HUES64 (cell line): ENCODE results near the gene RNASET2.

Source experiments
- H3K27ac ChIP-seq: 2 replicates; pipeline ENCODE4 v1.7.0; 2013; ENCODE audit warnings: low read depth, low read length, inconsistent platforms
- H3K27me3 ChIP-seq: 2 replicates; pipeline ENCODE4 v1.6.1; 2013; ENCODE audit warnings: mild to moderate bottlenecking, low read length; ENCODE audit not compliant: insufficient read depth
- H3K36me3 ChIP-seq: 2 replicates; pipeline ENCODE4 v1.6.1; 2013; ENCODE audit warnings: mild to moderate bottlenecking, low read length; ENCODE audit not compliant: insufficient read depth
- H3K4me1 ChIP-seq: 2 replicates; pipeline ENCODE4 v1.6.1; 2013; ENCODE audit warnings: mild to moderate bottlenecking, low read length, moderate library complexity; ENCODE audit not compliant: insufficient read depth
- H3K4me3 ChIP-seq: 2 replicates; pipeline ENCODE4 v1.5.1; 2013; ENCODE audit warnings: mild to moderate bottlenecking, low read length, moderate library complexity
- H3K9ac ChIP-seq: 2 replicates; pipeline ENCODE4 v1.6.1; 2013; ENCODE audit warnings: mild to moderate bottlenecking, low read depth, low read length
- H3K9me3 ChIP-seq: 2 replicates; pipeline ENCODE4 v1.6.1; 2013; ENCODE audit warnings: low read depth, low read length; ENCODE audit not compliant: insufficient read depth
- WGBS: fragments of 150-250, 120-280 bp; methylation state at CpG from one replicate; pipeline ENCODE4 v1.1.7; 2013; ENCODE audit warnings: missing lambda C conversion rate; 5-methylcytosine and 5-hydroxymethylcytosine counted together

The RNASET2 gene

GRCh38 chr6:166988674-166989201, 32.4 kb upstream of the RNASET2 start:
- WGBS, result 61% methylated on average over 2 of the region's 3 CpGs
- Histone ChIP-seq H3K9ac (no peak overlapping the region), H3K27ac (no peak overlapping the region), H3K4me3 (no peak overlapping the region), H3K27me3 (no peaks in the 10 kb centered on the region), H3K4me1 (peaks cover 24% of the 10 kb centered on the region), H3K9me3 (no peaks in the 10 kb centered on the region), H3K36me3 (peaks cover 19% of the 10 kb centered on the region)

- H3K27me3 ChIP-seq, result no peaks in the 10 kb centered on the region
- peaks cover 17% of the 10 kb centered on the region for H3K36me3 ChIP-seq
- WGBS, result 90% methylated on average over 3 of the region's 3 CpGs
- no peak overlapping the region for H3K9ac ChIP-seq
- H3K9me3 ChIP-seq, result no peaks in the 10 kb centered on the region
- H3K4me1 ChIP-seq, result peaks cover 24% of the 10 kb centered on the region
- H3K4me3 ChIP-seq, result no peak overlapping the region
- no peak overlapping the region for H3K27ac ChIP-seq
These were observed 31.6 kb upstream of the RNASET2 start for GRCh38 chr6:166987930-166988329.

- no peaks in the 10 kb centered on the region for H3K27me3 ChIP-seq
- H3K4me1 ChIP-seq, result peaks cover 24% of the 10 kb centered on the region
- no peaks in the 10 kb centered on the region for H3K9me3 ChIP-seq
- no peak overlapping the region for H3K4me3 ChIP-seq
- 96% methylated on average over 5 of the region's 6 CpGs for WGBS
- H3K27ac ChIP-seq, result no peak overlapping the region
- no peak overlapping the region for H3K9ac ChIP-seq
- H3K36me3 ChIP-seq, result peaks cover 18% of the 10 kb centered on the region
These were observed 31.1 kb upstream of the RNASET2 start for GRCh38 chr6:166987448-166987847.

GRCh38 chr6:166980738-166981137, 24.4 kb upstream of the RNASET2 start:
- H3K27me3 ChIP-seq, result no peaks in the 10 kb centered on the region
- no peaks in the 10 kb centered on the region for H3K4me1 ChIP-seq
- 100% methylated on average over 2 of the region's 3 CpGs for WGBS
- no peaks in the 10 kb centered on the region for H3K9me3 ChIP-seq
- H3K27ac ChIP-seq, result no peak overlapping the region
- H3K4me3 ChIP-seq, result no peak overlapping the region
- no peak overlapping the region for H3K9ac ChIP-seq
- H3K36me3 ChIP-seq, result peaks cover 20% of the 10 kb centered on the region

- 92% methylated on average over 9 of the region's 9 CpGs for WGBS
- peaks cover 13% of the 10 kb centered on the region; the same call in 1 of the 2 replicates for H3K36me3 ChIP-seq
These were observed 21.5 kb upstream of the RNASET2 start for GRCh38 chr6:166977621-166978525.

GRCh38 chr6:166976636-166977035, 20.3 kb upstream of the RNASET2 start:
- 96% methylated on average over 2 of the region's 2 CpGs for WGBS
- no peak overlapping the region for H3K27ac ChIP-seq
- no peaks in the 10 kb centered on the region for H3K27me3 ChIP-seq
- H3K9me3 ChIP-seq, result no peaks in the 10 kb centered on the region
- no peak overlapping the region for H3K9ac ChIP-seq
- peaks cover 5% of the 10 kb centered on the region; the same call in 1 of the 2 replicates for H3K4me1 ChIP-seq
- peaks cover 10% of the 10 kb centered on the region; the same call in 1 of the 2 replicates for H3K36me3 ChIP-seq
- H3K4me3 ChIP-seq, result no peak overlapping the region

More at GRCh38 chr6:166977621-166978525, 21.5 kb upstream of the RNASET2 start:
- Histone ChIP-seq H3K9ac (no peak overlapping the region), H3K27me3 (no peaks in the 10 kb centered on the region), H3K27ac (no peak overlapping the region), H3K4me3 (no peak overlapping the region), H3K9me3 (no peaks in the 10 kb centered on the region), H3K4me1 (peaks cover 3% of the 10 kb centered on the region; the same call in 1 of the 2 replicates)

GRCh38 chr6:166972101-166972500, 15.8 kb upstream of the RNASET2 start:
- Histone ChIP-seq H3K9ac (no peak overlapping the region), H3K27me3 (no peaks in the 10 kb centered on the region), H3K36me3 (peaks cover 3% of the 10 kb centered on the region), H3K4me3 (no peak overlapping the region), H3K27ac (no peak overlapping the region), H3K9me3 (peaks cover 16% of the 10 kb centered on the region; the same call in 1 of the 2 replicates), H3K4me1 (peaks cover 5% of the 10 kb centered on the region; the same call in 1 of the 2 replicates)
- 94% methylated on average over 2 of the region's 2 CpGs for WGBS

- no peak overlapping the region for H3K27ac ChIP-seq
- no peak overlapping the region for H3K4me3 ChIP-seq
- H3K36me3 ChIP-seq, result peaks cover 3% of the 10 kb centered on the region
- H3K27me3 ChIP-seq, result no peaks in the 10 kb centered on the region
- H3K9ac ChIP-seq, result no peak overlapping the region
- peaks cover 24% of the 10 kb centered on the region; the same call in 1 of the 2 replicates for H3K9me3 ChIP-seq
- 97% methylated on average over 8 of the region's 8 CpGs for WGBS
- H3K4me1 ChIP-seq, result peaks cover 5% of the 10 kb centered on the region; the same call in 1 of the 2 replicates
These were observed 14.9 kb upstream of the RNASET2 start for GRCh38 chr6:166971271-166971670.

GRCh38 chr6:166970776-166971175, 14.4 kb upstream of the RNASET2 start:
- 97% methylated on average over 17 of the region's 17 CpGs for WGBS
- H3K9ac ChIP-seq, result no peak overlapping the region
- H3K4me3 ChIP-seq, result no peak overlapping the region
- peaks cover 29% of the 10 kb centered on the region for H3K9me3 ChIP-seq
- H3K4me1 ChIP-seq, result peaks cover 5% of the 10 kb centered on the region; the same call in 1 of the 2 replicates
- H3K27me3 ChIP-seq, result no peaks in the 10 kb centered on the region
- H3K36me3 ChIP-seq, result peaks cover 3% of the 10 kb centered on the region
- H3K27ac ChIP-seq, result no peak overlapping the region

GRCh38 chr6:166970091-166970490, 13.7 kb upstream of the RNASET2 start:
- Histone ChIP-seq H3K36me3 (peaks cover 3% of the 10 kb centered on the region), H3K27me3 (no peaks in the 10 kb centered on the region), H3K9ac (no peak overlapping the region), H3K9me3 (peaks cover 33% of the 10 kb centered on the region), H3K27ac (no peak overlapping the region), H3K4me3 (no peak overlapping the region), H3K4me1 (peaks cover 5% of the 10 kb centered on the region; the same call in 1 of the 2 replicates)

- H3K9ac ChIP-seq, result no peak overlapping the region
- H3K27ac ChIP-seq, result no peak overlapping the region
- no peaks in the 10 kb centered on the region for H3K27me3 ChIP-seq
- WGBS, result 93% methylated on average over 8 of the region's 8 CpGs
- H3K36me3 ChIP-seq, result peaks cover 3% of the 10 kb centered on the region
- no peak overlapping the region for H3K4me3 ChIP-seq
- H3K9me3 ChIP-seq, result peaks cover 36% of the 10 kb centered on the region
- peaks cover 5% of the 10 kb centered on the region; the same call in 1 of the 2 replicates for H3K4me1 ChIP-seq
These were observed 13.1 kb upstream of the RNASET2 start for GRCh38 chr6:166969390-166970002.
